HG03460 (cell line): ENCODE data around the gene RAB3B.
"Not testable (repeated sequence)": the region's sequence is repeated elsewhere in the genome, so short reads cannot be mapped to it uniquely, and the experiment has no call there.

ENCODE experiments used
- ATAC-seq: cut with Tn5 transposase; IDR thresholded peaks from one replicate; pipeline ENCODE4 v1.9.1; 2021; ENCODE audit not compliant: unreplicated experiment

RAB3B gene

GRCh38 chr1:51922040-51922439, 68.5 kb downstream of the RAB3B start:
- no peak for ATAC-seq

GRCh38 chr1:51920130-51920529, 70.4 kb downstream of the RAB3B start:
- no peak for ATAC-seq

- no peak for ATAC-seq
These were observed 70.8 kb downstream of the RAB3B start for GRCh38 chr1:51919684-51920083.

GRCh38 chr1:51916587-51917405, 73.7 kb downstream of the RAB3B start:
- no peak for ATAC-seq

GRCh38 chr1:51915951-51916350, 74.5 kb downstream of the RAB3B start:
- ATAC-seq: no peak

- no peak for ATAC-seq
These were observed 77.6 kb downstream of the RAB3B start for GRCh38 chr1:51912881-51913280.

- ATAC-seq: no peak
These were observed 80.1 kb downstream of the RAB3B start for GRCh38 chr1:51910221-51911000.

GRCh38 chr1:51908499-51908898, 82.0 kb downstream of the RAB3B start:
- ATAC-seq: no peak

- no peak for ATAC-seq
These were observed 83.3 kb downstream of the RAB3B start for GRCh38 chr1:51907079-51907702.

- no peak for ATAC-seq
These were observed 84.0 kb downstream of the RAB3B start for GRCh38 chr1:51906306-51907078.

GRCh38 chr1:51902456-51902855, 88.0 kb downstream of the RAB3B start:
- no peak for ATAC-seq

- no peak for ATAC-seq
These were observed 89.3 kb downstream of the RAB3B start for GRCh38 chr1:51901151-51901550.

GRCh38 chr1:51899022-51899421, 91.5 kb downstream of the RAB3B start:
- no peak for ATAC-seq

GRCh38 chr1:51898090-51898734, 92.3 kb downstream of the RAB3B start:
- ATAC-seq: no peak

GRCh38 chr1:51897699-51898031, 92.8 kb downstream of the RAB3B start:
- ATAC-seq: no peak

GRCh38 chr1:51894748-51895147, 95.8 kb downstream of the RAB3B start:
- not testable (repeated sequence) for ATAC-seq

GRCh38 chr1:51878616-51879336, 111.7 kb downstream of the RAB3B start, which contains the start of gene NRDC:
TSS of gene NRDC (minus strand) at chr1:51878727. CDS start at chr1:51878615, 112 bp downstream.
- ATAC-seq: peak; percentile 93

GRCh38 chr1:51878308-51878615, 112.2 kb downstream of the RAB3B start:
- peak; percentile 14 for ATAC-seq

GRCh38 chr1:51877434-51878307, 112.8 kb downstream of the RAB3B start:
- ATAC-seq: peak; percentile 1
